HK-2 (cell line): ENCODE measurements around the gene GABRA1.

Source experiments
- DNase-seq: peaks from one replicate; pipeline ENCODE4 v3.0.0-alpha.2; 2018; ENCODE audit not compliant: unreplicated experiment

The GABRA1 gene

DNA sequence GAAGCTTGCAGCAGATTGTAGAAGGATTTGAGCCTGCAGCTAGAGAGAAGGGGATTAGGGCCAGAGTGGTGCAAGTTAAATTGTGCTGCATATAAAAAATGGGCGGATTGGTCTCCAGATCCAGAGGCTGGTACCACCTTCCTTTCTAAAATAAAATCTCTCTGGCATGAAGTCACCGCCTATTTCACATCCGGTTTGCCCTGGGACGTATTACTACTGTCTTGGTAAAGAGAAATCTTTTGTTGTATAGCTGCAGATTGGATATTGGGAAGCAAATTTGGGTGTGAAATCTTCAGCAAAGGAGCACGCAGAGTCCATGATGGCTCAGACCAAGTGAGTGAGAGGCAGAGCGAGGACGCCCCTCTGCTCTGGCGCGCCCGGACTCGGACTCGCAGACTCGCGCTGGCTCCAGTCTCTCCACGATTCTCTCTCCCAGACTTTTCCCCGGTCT lies at the start of gene GABRA1:
GABRA1 (plus strand) TSS at position 180 of the 451 bp plus-strand sequence. CDS start 2,691 bp downstream, outside the sequence.
- DNase-seq = no peak

DNA sequence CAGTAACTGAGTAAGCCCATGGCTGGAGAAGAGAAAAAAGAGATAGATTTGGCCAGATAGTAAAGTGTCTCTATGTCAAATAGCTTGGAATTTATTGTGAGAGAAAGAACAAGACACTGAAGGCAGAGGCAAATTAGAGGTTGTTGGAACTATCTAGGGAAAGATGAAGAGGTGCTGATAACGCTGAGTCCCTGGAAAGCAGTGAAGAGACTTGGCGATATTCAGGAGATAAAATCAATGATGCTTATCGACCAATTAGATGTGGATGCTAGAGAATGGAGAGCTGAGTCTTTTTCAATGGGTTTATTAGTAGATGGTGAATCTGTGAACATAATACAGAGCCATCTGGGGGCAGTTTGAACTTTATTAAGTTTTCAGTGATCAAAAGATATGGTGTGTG lies 48.6 kb upstream of the GABRA1 start:
- DNase-seq = no peak

GRCh38 chr5:161804263-161804662 lies 43.7 kb upstream of the GABRA1 start:
- no peak for DNase-seq

DNA sequence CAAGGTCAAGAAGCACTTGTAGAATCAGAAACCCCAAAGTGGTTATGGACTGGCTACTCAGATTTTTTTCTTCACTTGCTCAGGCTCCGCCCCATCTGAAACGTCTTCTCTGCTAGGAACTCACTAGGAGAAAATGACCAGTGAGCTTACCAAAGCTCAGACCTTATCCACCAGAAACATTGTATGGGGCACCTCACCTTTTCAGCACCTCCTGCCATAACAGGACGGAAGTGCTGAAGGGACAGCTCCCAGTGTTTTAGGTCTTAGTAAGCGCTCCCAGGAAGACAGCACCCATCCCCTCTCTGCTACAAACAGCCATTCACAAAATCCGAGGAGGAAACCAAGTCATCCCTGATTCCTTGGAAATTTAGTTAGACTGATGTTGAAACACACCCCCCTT lies 1.2 kb upstream of the GABRA1 start:
- DNase-seq = no peak

DNA sequence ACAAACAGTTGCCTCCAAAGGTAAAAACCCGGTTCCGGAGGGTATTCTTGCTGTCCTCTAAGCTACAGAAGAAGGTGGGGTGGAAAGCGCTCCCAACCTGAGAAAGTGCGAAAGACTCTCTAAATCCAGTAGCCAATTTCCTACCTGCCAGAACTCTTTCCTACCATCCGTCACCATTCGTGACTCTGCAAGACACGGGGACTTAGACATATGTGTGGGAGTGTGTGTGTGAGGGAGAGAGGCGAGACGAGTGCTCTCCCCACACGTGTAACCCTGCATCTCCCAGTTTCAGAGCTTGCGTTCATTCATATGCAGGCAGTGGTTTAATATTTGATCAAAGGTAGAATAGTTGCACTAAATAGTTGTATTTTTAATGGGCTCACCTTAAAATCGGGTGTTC lies 473 bp upstream of the GABRA1 start:
- no peak for DNase-seq

DNA sequence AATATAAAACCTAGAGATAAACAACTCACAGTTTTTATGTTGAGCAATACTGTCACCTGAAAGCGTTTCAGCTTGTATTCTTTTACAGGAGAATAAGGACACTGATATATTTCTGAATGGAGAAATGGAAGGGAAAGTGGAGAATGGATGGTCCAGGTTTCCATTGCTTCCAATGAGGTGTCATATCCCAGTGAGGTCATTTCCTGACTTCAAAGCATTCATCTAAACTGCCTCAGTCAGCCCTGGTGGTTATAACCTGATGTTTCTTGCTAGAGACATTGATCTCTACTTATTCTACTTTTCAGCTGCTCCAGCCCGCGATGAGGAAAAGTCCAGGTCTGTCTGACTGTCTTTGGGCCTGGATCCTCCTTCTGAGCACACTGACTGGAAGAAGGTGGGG lies 2.6 kb downstream of the GABRA1 start:
- no peak for DNase-seq

DNA sequence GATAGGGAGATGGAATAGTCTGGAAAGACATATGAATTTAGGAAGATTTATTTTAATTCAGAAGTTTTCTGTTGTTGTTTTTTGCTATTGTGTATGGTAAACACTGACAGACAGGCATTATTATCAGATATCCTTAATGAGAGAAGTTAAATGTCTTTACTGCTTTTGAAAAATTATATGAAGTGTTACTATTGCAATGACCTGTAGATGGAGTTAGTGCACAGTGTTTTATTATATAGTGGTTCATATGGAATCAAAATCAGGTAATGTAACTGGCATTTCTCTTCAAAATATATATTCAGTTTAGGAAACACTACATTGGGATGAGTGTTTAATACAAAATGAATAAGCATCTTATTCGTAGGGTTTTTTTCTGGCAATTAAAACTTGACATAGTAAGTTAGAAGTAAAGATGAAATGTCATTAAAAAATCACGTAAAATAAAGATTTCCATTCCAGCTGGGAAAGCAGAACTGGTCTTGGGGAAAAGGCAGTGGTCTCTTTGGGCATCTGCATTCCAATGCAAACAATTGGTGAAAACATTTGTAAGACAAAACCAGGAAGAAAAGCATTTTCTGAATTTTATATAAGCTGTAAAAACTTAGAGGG lies 3.9 kb downstream of the GABRA1 start:
- DNase-seq = no peak

- no peak for DNase-seq
These were observed 9.4 kb downstream of the GABRA1 start for GRCh38 chr5:161857358-161857757.

GRCh38 chr5:161863259-161863658 lies 15.3 kb downstream of the GABRA1 start:
- DNase-seq = no peak

DNA sequence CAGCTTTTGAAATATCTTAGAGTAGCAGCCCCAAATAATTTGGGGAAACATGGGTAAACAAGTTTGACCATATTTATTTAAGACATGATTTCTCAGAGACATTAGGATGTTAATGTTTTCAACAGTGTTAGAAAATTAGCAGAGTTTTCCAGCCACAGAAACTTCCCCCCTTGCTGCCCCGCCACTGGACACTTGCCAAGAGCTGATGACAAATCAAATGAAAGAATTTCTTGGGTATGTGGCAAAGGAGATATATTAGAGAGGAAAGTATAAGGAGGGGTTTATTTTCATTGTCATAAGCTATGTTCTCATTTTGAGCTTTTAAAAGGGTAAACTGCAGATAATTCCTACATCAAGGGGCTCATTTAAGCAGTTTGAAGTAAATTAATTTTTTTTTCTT lies 15.9 kb downstream of the GABRA1 start:
- no peak for DNase-seq

DNA sequence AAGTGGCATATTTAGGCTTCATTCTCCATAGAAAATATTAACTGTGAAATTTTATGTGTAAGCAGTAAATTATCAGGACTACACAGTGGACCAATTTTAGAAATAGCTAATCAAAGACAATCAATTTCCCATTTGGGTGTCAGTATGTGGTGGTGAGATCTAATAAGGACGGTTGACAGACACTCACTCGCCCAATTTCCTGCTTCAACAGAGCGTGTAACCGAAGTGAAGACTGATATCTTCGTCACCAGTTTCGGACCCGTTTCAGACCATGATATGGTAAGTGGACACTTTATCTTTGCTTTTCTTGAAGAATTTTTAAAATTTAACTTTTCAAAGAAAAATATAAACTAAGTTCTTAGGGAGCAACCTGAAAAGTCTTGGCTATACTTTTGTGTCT lies 17.6 kb downstream of the GABRA1 start:
- DNase-seq = no peak

DNA sequence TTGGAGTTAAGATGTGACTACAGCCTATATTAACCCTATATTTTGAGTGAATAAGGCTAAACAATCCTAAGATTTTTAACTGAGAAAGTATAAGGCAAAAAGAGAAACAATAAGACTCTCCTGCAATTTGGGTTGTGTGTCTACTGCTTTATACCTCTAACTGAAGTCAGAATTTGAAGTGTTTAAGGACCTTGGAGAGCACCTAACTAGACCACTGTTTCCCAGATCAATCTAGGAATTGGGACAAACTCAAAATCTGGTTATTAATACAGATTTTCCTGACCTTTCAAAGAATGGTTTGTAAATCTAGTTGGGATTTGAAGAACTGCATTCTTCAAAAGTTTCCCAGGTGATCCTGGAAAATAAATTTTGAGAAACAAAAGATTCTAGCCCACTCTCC lies 42.1 kb downstream of the GABRA1 start:
- DNase-seq = no peak

DNA sequence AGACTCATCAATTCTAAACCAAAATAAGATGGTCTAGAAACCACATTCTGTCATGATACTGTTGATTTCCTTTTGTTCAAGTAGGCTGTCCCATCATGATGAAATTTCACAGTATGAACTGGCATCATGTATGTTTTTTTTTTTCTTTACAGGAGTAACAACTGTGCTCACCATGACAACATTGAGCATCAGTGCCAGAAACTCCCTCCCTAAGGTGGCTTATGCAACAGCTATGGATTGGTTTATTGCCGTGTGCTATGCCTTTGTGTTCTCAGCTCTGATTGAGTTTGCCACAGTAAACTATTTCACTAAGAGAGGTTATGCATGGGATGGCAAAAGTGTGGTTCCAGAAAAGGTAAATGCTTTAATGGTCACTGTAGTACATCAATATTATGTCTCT lies 47.6 kb downstream of the GABRA1 start:
- DNase-seq = no peak

- DNase-seq = no peak
These were observed 49.1 kb downstream of the GABRA1 start for GRCh38 chr5:161897033-161897432.

DNA sequence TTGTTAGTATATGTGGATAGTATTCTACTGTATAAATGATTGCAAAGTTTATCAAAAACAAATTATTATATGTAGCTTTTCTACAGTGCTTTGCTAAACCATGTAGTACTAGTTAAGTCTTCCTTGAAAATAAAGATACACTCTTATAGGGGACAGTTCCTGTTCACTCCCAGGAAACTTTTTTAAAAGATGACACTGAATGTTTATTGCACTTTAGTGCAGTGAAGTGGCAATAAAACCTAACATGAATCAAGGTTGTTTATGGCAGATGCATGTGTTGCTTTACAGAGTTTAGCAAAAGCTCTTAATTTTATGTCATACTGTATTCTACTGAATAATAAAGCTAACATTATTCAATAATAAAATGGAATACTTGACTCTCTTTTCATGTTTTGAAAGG lies 51.7 kb downstream of the GABRA1 start:
- no peak for DNase-seq

GRCh38 chr5:161900981-161901380 lies 53.1 kb downstream of the GABRA1 start:
- DNase-seq = no peak

DNA sequence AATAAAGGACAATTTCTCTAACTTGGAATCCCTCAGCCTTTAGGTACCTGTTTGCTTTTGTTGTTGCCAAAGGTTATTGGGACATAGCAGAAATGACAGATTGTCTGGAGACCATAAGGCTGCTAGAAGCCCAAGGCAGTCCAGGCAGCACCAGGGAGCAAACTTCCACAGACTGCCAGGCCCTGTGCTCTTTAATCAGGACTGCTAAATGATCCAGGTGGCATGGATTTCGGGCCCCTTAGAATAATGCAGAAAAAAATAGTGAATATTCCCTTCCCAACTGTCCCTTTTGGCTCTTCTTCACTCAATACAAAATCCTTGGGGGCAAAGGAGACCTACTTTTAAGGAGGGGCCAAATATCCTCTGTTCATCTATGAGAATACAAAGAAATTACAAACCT lies 73.9 kb downstream of the GABRA1 start:
- DNase-seq = no peak

GRCh38 chr5:161924270-161924669 lies 76.3 kb downstream of the GABRA1 start:
- DNase-seq = no peak

DNA sequence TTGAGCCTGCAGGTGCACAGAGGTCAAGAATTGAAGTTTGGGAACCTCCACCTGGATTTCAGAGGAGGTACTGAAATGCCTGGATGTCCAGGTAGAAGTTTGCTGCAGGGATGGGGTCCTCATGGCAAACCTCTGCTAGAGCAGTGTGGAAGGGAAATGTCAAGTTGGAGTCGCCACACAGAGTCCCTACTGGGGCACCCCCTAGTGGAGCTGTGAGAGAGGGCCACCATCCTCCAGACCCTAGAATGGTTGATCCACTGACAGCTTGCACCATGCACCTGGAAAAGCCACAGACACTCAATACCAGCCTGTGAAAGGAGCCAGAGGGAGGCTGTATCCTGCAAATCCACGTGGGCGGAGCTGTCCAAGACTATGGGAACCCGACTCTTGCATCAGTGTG lies 78.0 kb downstream of the GABRA1 start:
- peak; percentile 0 for DNase-seq

- DNase-seq = no peak
These were observed 86.6 kb downstream of the GABRA1 start for GRCh38 chr5:161934486-161934885.

DNA sequence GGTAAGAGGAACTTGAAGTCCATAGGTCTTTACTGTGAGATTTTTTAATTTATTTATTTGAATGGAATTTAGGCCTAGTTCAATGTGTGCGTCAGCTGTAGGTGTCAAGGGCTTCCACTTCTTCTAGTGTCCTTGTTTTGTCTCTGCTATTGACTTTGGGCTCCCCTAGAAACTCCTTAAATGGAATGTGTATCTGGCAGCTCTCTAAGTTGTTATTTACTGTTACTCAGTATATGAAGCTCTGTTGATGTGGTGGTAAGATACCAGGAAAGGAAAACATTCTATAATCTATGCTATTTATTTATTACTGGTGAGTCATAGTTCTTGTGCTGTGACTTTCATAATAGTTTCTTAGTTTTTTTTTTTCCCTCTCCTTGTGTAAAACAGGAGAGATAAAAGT lies 97.1 kb downstream of the GABRA1 start:
- DNase-seq = no peak

GRCh38 chr5:161946911-161947310 lies 99.0 kb downstream of the GABRA1 start:
- DNase-seq = no peak
